Endothelial cell of umbilical vein (primary cell): ENCODE results near the gene MACROD2. TPM values are rescaled to one million over a fixed set of nuclear protein-coding genes. Genes with fewer than 3 reads are reported as not detected.

Experiments
- BruUV-seq: library from RNA; stranded (reverse); fragments of 400-500 nt; replicated peaks from 2 replicates; lab custom pipeline; 2021; lab: Mats Ljungman, UMichigan
- CTCF ChIA-PET: fragments of 300-600, 350-600 bp; sonication (Branson Sonifier 250); formaldehyde crosslinking; loops from one replicate; lab custom pipeline; 2021; ENCODE audit warnings: antibody characterized with exemption, inconsistent platforms; lab: Charles Lee
- POLR2A ChIA-PET: fragments of 300-600, 350-600 bp; sonication (Branson Sonifier 250); formaldehyde crosslinking; loops from one replicate; lab custom pipeline; 2021; ENCODE audit warnings: antibody characterized with exemption, inconsistent platforms; lab: Charles Lee
- DNase-seq: peaks from one replicate; pipeline ENCODE4 v3.0.0-alpha.2; 2011; ENCODE audit warnings: low read depth, low spot score
- FAIRE-seq: peaks from 2 replicates; lab custom pipeline; 2011; peaks lifted over from hg19 to GRCh38; lab: Jason Lieb, UNC
- H2AFZ ChIP-seq: 2 replicates; pipeline ENCODE4 v1.6.0; 2012; ENCODE audit warnings: low read depth, low read length, control low read depth, inconsistent platforms
- H3K27ac ChIP-seq: 2 replicates; pipeline ENCODE4 v1.5.1; 2011; ENCODE audit warnings: low read depth, mild to moderate bottlenecking, control low read depth, low read length, moderate library complexity; ENCODE audit not compliant: insufficient read depth
- H3K27me3 ChIP-seq, 2 experiments: 2 replicates each; pipeline versions ENCODE4 v1.6.0 to v1.6.1; 2011; ENCODE audit warnings: low read length in 2 of 2, mixed read lengths in 1 of 2; ENCODE audit not compliant: control insufficient read depth in 2 of 2, insufficient read depth in 2 of 2
- H3K36me3 ChIP-seq, 2 experiments: 2 replicates in 1 of 2; 3 replicates in 1 of 2; pipeline ENCODE4 v1.5.1; 2011; ENCODE audit warnings: low read length in 2 of 2, mild to moderate bottlenecking in 1 of 2, moderate library complexity in 1 of 2; ENCODE audit not compliant: control insufficient read depth in 2 of 2, insufficient read depth in 2 of 2; ENCODE audit errors: extremely low read depth in 1 of 2
- H3K4me1 ChIP-seq: 3 replicates; pipeline ENCODE4 v1.5.1; 2011; ENCODE audit warnings: mild to moderate bottlenecking, low read length; ENCODE audit not compliant: control insufficient read depth, insufficient read depth; ENCODE audit errors: extremely low read depth
- H3K4me2 ChIP-seq: 2 replicates; pipeline ENCODE4 v1.6.1; 2011; ENCODE audit warnings: low read length, control low read depth, mixed read lengths; ENCODE audit not compliant: insufficient read depth
- H3K4me3 ChIP-seq, 3 experiments: fragments of 200-600 bp in 1 of 3; sonication (generic), shearing (Covaris generic) in 1 of 3; replicated peaks in 1 of 3; 2 replicates each; pipeline ENCODE4 v1.5.1; 2011 to 2016; ENCODE audit warnings: control low read depth in 3 of 3, low read length in 3 of 3, mild to moderate bottlenecking in 2 of 3, inconsistent platforms in 1 of 3, low read depth in 1 of 3, moderate library complexity in 1 of 3; ENCODE audit not compliant: insufficient read depth in 1 of 3
- H3K79me2 ChIP-seq: 2 replicates; pipeline ENCODE4 v1.6.0; 2012; ENCODE audit warnings: low read length, inconsistent platforms; ENCODE audit not compliant: control insufficient read depth, insufficient read depth
- H3K9ac ChIP-seq: replicated peaks from 2 replicates; pipeline ENCODE3; 2011; ENCODE audit warnings: low read length, control low read depth; ENCODE audit not compliant: insufficient read depth; ENCODE audit errors: extremely low read depth
- H3K9me1 ChIP-seq: replicated peaks from 3 replicates; pipeline ENCODE4 v1.6.0; 2011; ENCODE audit warnings: mild to moderate bottlenecking, low read length; ENCODE audit not compliant: control insufficient read depth, insufficient read depth; ENCODE audit errors: extremely low read depth
- H3K9me3 ChIP-seq: replicated peaks from 2 replicates; pipeline ENCODE4 v1.5.1; 2012; ENCODE audit warnings: low read length, inconsistent platforms; ENCODE audit not compliant: control insufficient read depth, insufficient read depth
- H4K20me1 ChIP-seq: replicated peaks from 2 replicates; pipeline ENCODE3; 2011; ENCODE audit warnings: mild to moderate bottlenecking, low read length; ENCODE audit not compliant: control insufficient read depth, insufficient read depth; ENCODE audit errors: extremely low read depth
- EZH2 ChIP-seq: IDR thresholded peaks from 2 replicates; pipeline ENCODE4 v1.6.1; 2012; ENCODE audit warnings: borderline replicate concordance, low read depth, mild to moderate bottlenecking, moderate library complexity, low read length, inconsistent platforms; ENCODE audit not compliant: severe bottlenecking
- FOS ChIP-seq: IDR thresholded peaks from 2 replicates; pipeline ENCODE4 v1.6.1; 2011; ENCODE audit warnings: mild to moderate bottlenecking, low read length, moderate library complexity, borderline replicate concordance; ENCODE audit not compliant: insufficient read depth
- GATA2 ChIP-seq: IDR thresholded peaks from 2 replicates; pipeline ENCODE4 v1.7.0; 2011; ENCODE audit warnings: low read depth, mild to moderate bottlenecking, moderate library complexity, mixed read lengths, low read length; ENCODE audit not compliant: insufficient read length, insufficient read depth
- JUN ChIP-seq: IDR thresholded peaks from 2 replicates; pipeline ENCODE4 v1.6.1; 2011; ENCODE audit warnings: borderline replicate concordance, low read depth; ENCODE audit not compliant: insufficient read length, insufficient read depth
- MAX ChIP-seq: IDR thresholded peaks from 2 replicates; pipeline ENCODE4 v1.6.1; 2011; ENCODE audit not compliant: insufficient read depth, insufficient read length
- MYC ChIP-seq: IDR thresholded peaks from one replicate; pipeline ENCODE4 v1.6.1; 2011; ENCODE audit warnings: mild to moderate bottlenecking, low read depth, low read length
- POLR2A ChIP-seq: IDR thresholded peaks from 2 replicates; pipeline ENCODE4 v1.6.1; 2012; ENCODE audit warnings: low read depth, mild to moderate bottlenecking, control low read depth, low read length
- POLR2AphosphoS5 ChIP-seq: IDR thresholded peaks from 2 replicates; pipeline ENCODE4 v1.6.1; 2012; ENCODE audit warnings: low read depth, mild to moderate bottlenecking, control low read depth, low read length, moderate library complexity; ENCODE audit not compliant: insufficient read depth
- dilution Hi-C: fragments of 300-500 bp; cut with MboI; formaldehyde crosslinking; loops from one replicate; pipeline ENCODE4 v1.15.0; 2019; ENCODE audit warnings: low sequenced_read_pairs; ENCODE audit not compliant: extremely low pct_ligation_motif_present
- intact Hi-C: fragments of 100-400 bp; cut with micrococcal nuclease; formaldehyde crosslinking; loops from one replicate; pipeline ENCODE4 v1.10.0; 2022
- polyA plus RNA-seq, 4 experiments: library from polyadenylated mRNA; depleted of rRNA in 3 of 4; stranded (reverse) in 3 of 4; unstranded in 1 of 4; fragments of >200 nt; gene quantifications; 2 replicates each; pipeline versions ENCODE4 v1.2.1 to v1.2.3, GENCODE V29; 2011 to 2012; ENCODE audit warnings: missing spikeins in 1 of 4
- total RNA-seq: library from RNA; stranded (reverse); gene quantifications from 2 replicates; pipeline ENCODE4 v1.2.3, GENCODE V29; 2021
- TF ChIP-seq, protein P1 (sequence below), 2 donors: IDR thresholded peaks; 1 replicate in 1 of 2; 2 replicates in 1 of 2; pipeline ENCODE4 v1.5.1; 2011; ENCODE audit warnings: low read length in 2 of 2, mild to moderate bottlenecking in 2 of 2, moderate library complexity in 2 of 2, control low read depth in 1 of 2, inconsistent platforms in 1 of 2, low read depth in 1 of 2; ENCODE audit not compliant: insufficient read depth in 1 of 2; ENCODE audit errors: extremely low read depth in 1 of 2

MACROD2 gene
- total and polyA plus RNA-seq, 2 donors (not counting 3 experiments of a cell fraction or from before 2014, with no cell fraction given), result 0.11 to 0.73 TPM

GRCh38 chr20:15814360-15814759, 1819.0 kb downstream of the MACROD2 start:
- H3K4me1 ChIP-seq, result no peaks in the 10 kb centered on the region
- no peak overlapping the region for H3K4me3 ChIP-seq
- FAIRE-seq (no peak), DNase-seq (no peak)
- H4K20me1 ChIP-seq, result no peaks in the 10 kb centered on the region
- BruUV-seq, result no TSS peak
- no peaks in the 10 kb centered on the region for H3K27me3 ChIP-seq
- H3K9me1 ChIP-seq, result no peaks in the 10 kb centered on the region
- ChIA-PET POLR2A (no interaction called here), CTCF (no interaction called here)
- TF ChIP-seq GATA2, result no peak
- no peak for TF ChIP-seq POLR2A
- no peak for TF ChIP-seq MYC
- TF ChIP-seq MAX, result no peak
- TF ChIP-seq JUN, result no peak
- no peak for TF ChIP-seq EZH2
- TF ChIP-seq POLR2AphosphoS5, result no peak
- no peak for TF ChIP-seq FOS
- intact Hi-C loops, result no loop called here
- H3K4me2 ChIP-seq, result no peak overlapping the region
- dilution Hi-C loops, result no loop called here
- no peaks in the 10 kb centered on the region for H3K79me2 ChIP-seq
- no peak overlapping the region for H3K27ac ChIP-seq
- H2AFZ ChIP-seq, result no peak overlapping the region
- H3K36me3 ChIP-seq, result no peaks in the 10 kb centered on the region
- H3K9me3 ChIP-seq, result no peaks in the 10 kb centered on the region
- no peak overlapping the region for H3K9ac ChIP-seq

GRCh38 chr20:15814911-15815310, 1819.6 kb downstream of the MACROD2 start:
- Histone ChIP-seq H3K27me3 (no peaks in the 10 kb centered on the region), H3K4me2 (no peak overlapping the region), H3K4me3 (no peak overlapping the region), H4K20me1 (no peaks in the 10 kb centered on the region), H2AFZ (no peak overlapping the region), H3K9me1 (no peaks in the 10 kb centered on the region), H3K9ac (no peak overlapping the region), H3K79me2 (no peaks in the 10 kb centered on the region), H3K9me3 (no peaks in the 10 kb centered on the region), H3K4me1 (no peaks in the 10 kb centered on the region), H3K27ac (no peak overlapping the region), H3K36me3 (no peaks in the 10 kb centered on the region)
- BruUV-seq, result no TSS peak
- no peak for TF ChIP-seq FOS
- TF ChIP-seq POLR2AphosphoS5, result no peak
- no peak for TF ChIP-seq EZH2
- TF ChIP-seq JUN, result no peak
- no peak for TF ChIP-seq MYC
- TF ChIP-seq MAX, result no peak
- TF ChIP-seq, protein P1, sequence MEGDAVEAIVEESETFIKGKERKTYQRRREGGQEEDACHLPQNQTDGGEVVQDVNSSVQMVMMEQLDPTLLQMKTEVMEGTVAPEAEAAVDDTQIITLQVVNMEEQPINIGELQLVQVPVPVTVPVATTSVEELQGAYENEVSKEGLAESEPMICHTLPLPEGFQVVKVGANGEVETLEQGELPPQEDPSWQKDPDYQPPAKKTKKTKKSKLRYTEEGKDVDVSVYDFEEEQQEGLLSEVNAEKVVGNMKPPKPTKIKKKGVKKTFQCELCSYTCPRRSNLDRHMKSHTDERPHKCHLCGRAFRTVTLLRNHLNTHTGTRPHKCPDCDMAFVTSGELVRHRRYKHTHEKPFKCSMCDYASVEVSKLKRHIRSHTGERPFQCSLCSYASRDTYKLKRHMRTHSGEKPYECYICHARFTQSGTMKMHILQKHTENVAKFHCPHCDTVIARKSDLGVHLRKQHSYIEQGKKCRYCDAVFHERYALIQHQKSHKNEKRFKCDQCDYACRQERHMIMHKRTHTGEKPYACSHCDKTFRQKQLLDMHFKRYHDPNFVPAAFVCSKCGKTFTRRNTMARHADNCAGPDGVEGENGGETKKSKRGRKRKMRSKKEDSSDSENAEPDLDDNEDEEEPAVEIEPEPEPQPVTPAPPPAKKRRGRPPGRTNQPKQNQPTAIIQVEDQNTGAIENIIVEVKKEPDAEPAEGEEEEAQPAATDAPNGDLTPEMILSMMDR (IDR thresholded peaks at IDR 0.05; ENCODE audit: extremely low read depth in 1 of 2, insufficient read depth in 1 of 2, low read depth in 1 of 2, low read length in 2 of 2), result no peak
- TF ChIP-seq POLR2A, result no peak
- TF ChIP-seq GATA2, result no peak
- FAIRE-seq (no peak), DNase-seq (no peak)
- CTCF ChIA-PET, result no interaction called here
- dilution Hi-C loops (no loop called here), intact Hi-C loops (no loop called here)
- POLR2A ChIA-PET, result no interaction called here
